Calu3 (cell line): ENCODE results near the gene ANKS1B. TPM values are rescaled to one million over a fixed set of nuclear protein-coding genes. Genes with fewer than 3 reads are reported as not detected.

Experiments
- BruUV-seq: library from RNA; stranded (reverse); fragments of 400-500 nt; replicated peaks from 2 replicates; lab custom pipeline; 2021; lab: Mats Ljungman, UMichigan
- CTCF ChIA-PET: fragments of 300-600 bp; sonication (Branson Sonifier 250); formaldehyde crosslinking; loops from one replicate; lab custom pipeline; 2022; ENCODE audit warnings: antibody characterized with exemption; lab: Charles Lee
- DNase-seq: peaks from one replicate; pipeline ENCODE4 v3.0.0; 2022
- H3K27ac Mint-ChIP-seq: one replicate; pipeline ENCODE4 v1.8.0; 2022; ENCODE audit warnings: mixed read lengths; ENCODE audit not compliant: unreplicated experiment
- H3K27me3 Mint-ChIP-seq: one replicate; pipeline ENCODE4 v1.8.0; 2022; ENCODE audit warnings: mixed read lengths; ENCODE audit not compliant: unreplicated experiment
- H3K36me3 Mint-ChIP-seq: one replicate; pipeline ENCODE4 v1.8.0; 2022; ENCODE audit warnings: mild to moderate bottlenecking, moderate library complexity, mixed read lengths; ENCODE audit not compliant: insufficient read depth, unreplicated experiment
- H3K4me1 Mint-ChIP-seq: one replicate; pipeline ENCODE4 v1.8.0; 2022; ENCODE audit warnings: mild to moderate bottlenecking, low read depth, mixed read lengths; ENCODE audit not compliant: unreplicated experiment
- H3K4me3 Mint-ChIP-seq: one replicate; pipeline ENCODE4 v1.8.0; 2022; ENCODE audit warnings: mild to moderate bottlenecking, low read depth, moderate library complexity, mixed read lengths; ENCODE audit not compliant: unreplicated experiment
- H3K9me3 Mint-ChIP-seq: one replicate; pipeline ENCODE4 v1.8.0; 2022; ENCODE audit warnings: low read depth, mixed read lengths; ENCODE audit not compliant: unreplicated experiment
- intact Hi-C: fragments of 100-400 bp; cut with micrococcal nuclease; formaldehyde crosslinking; loops from one replicate; pipeline ENCODE4 v1.10.0; 2022; ENCODE audit not compliant: unreplicated experiment
- total RNA-seq: library from RNA; stranded (reverse); gene quantifications from 2 replicates; pipeline ENCODE4 v1.2.3, GENCODE V29; 2022
- TF ChIP-seq, protein P1 (sequence below): fragments of 200-600 bp; IDR thresholded peaks from one replicate; pipeline ENCODE4 v1.8.0; 2022; ENCODE audit warnings: antibody characterized with exemption; ENCODE audit not compliant: unreplicated experiment

ANKS1B gene
- total RNA-seq, 1 experiment from 2014 or later, result 1.7 TPM

DNA sequence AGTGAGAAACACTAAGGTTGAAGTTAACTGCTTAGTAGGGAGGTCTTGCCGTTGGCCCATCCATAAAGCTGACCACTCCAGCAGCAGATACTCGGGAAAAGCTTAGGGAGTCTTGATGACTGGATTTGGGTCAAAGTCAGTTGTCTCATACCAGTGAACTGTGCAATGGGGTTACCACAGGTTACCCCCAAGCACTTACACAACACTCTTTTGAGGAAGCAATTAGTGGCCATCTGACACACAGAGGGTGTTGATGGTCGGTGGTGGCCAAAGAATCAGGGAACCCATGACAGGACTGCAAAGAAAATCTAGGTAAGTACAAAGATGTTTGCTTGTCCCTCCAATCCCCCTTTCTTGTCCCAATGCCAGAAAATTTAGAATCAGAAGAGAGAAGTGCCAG is 929.4 kb downstream of the ANKS1B start:
- no peaks in the 10 kb centered on the region for H3K4me1 Mint-ChIP-seq
- CTCF ChIA-PET, result no interaction called here
- no peak for DNase-seq
- no TSS peak for BruUV-seq
- no peaks in the 10 kb centered on the region for H3K9me3 Mint-ChIP-seq
- intact Hi-C loops, result no loop called here
- H3K27me3 Mint-ChIP-seq, result no peaks in the 10 kb centered on the region
- no peak overlapping the region for H3K27ac Mint-ChIP-seq
- TF ChIP-seq, protein P1, sequence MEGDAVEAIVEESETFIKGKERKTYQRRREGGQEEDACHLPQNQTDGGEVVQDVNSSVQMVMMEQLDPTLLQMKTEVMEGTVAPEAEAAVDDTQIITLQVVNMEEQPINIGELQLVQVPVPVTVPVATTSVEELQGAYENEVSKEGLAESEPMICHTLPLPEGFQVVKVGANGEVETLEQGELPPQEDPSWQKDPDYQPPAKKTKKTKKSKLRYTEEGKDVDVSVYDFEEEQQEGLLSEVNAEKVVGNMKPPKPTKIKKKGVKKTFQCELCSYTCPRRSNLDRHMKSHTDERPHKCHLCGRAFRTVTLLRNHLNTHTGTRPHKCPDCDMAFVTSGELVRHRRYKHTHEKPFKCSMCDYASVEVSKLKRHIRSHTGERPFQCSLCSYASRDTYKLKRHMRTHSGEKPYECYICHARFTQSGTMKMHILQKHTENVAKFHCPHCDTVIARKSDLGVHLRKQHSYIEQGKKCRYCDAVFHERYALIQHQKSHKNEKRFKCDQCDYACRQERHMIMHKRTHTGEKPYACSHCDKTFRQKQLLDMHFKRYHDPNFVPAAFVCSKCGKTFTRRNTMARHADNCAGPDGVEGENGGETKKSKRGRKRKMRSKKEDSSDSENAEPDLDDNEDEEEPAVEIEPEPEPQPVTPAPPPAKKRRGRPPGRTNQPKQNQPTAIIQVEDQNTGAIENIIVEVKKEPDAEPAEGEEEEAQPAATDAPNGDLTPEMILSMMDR, result no peak
- no peak overlapping the region for H3K4me3 Mint-ChIP-seq
- H3K36me3 Mint-ChIP-seq, result no peaks in the 10 kb centered on the region

DNA sequence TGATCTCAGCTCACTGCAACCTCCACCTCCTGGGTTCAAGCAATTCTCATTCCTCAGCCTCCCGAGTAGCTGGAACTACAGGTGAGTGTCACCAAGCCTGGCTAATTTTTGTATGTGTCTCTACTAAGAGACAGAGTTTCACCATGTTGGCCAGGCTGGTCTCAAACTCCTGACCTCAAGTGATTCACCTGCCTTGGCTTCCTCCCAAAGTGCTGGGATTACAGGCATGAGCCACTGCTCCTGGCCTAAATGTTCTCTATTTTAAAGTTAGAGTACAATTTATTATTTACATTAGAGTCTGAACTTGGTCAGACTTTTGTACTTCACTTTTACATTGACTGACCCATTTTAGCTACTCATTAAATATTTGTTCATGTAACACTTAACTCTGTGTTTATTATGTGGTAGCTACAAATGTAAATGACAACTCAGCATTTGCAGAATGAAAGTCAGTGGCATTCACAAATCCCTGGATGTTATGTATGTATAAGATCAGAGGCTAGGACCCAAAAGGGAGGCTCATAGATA is 930.1 kb downstream of the ANKS1B start:
- H3K36me3 Mint-ChIP-seq, result no peaks in the 10 kb centered on the region
- BruUV-seq, result no TSS peak
- H3K9me3 Mint-ChIP-seq, result no peaks in the 10 kb centered on the region
- intact Hi-C loops, result no loop called here
- no peaks in the 10 kb centered on the region for H3K27me3 Mint-ChIP-seq
- DNase-seq, result no peak
- H3K4me3 Mint-ChIP-seq, result no peak overlapping the region
- CTCF ChIA-PET, result no interaction called here
- H3K4me1 Mint-ChIP-seq, result no peaks in the 10 kb centered on the region
- TF ChIP-seq, protein P1, result no peak
- no peak overlapping the region for H3K27ac Mint-ChIP-seq

DNA sequence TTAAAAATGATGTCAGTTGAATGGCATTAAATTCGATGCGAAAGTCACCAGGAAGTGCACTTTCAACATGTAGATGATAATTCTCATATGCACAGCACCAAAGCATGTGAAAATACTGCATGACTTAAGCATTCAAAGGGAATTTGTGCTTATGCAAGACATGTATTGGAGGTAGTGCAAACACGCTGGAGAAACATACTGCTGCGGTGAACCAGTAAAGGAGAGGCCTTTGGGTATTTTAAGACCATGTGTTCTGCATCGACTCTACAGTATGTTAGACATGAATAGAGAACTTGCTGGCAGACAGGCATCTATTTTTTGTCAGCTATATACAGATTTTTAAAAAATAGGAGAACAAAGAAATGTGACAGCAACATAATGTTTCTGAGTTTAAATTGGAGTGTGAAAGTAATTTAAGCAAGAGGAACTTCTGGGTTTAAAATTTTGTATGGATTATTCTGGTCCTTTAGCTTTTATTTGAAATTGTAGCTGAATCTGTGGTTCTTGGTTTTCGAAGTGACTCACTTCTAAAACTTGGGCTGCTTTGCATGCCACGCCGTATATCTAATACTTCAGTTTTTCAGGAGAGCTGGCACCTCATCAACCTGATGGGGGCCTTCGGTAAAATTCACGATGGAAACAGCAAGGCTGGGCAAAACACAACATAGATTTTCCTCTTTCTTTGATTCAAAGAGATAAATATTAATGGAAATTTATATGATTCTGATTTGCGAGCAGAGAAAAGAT is 930.9 kb downstream of the ANKS1B start:
- intact Hi-C loops, result no loop called here

DNA sequence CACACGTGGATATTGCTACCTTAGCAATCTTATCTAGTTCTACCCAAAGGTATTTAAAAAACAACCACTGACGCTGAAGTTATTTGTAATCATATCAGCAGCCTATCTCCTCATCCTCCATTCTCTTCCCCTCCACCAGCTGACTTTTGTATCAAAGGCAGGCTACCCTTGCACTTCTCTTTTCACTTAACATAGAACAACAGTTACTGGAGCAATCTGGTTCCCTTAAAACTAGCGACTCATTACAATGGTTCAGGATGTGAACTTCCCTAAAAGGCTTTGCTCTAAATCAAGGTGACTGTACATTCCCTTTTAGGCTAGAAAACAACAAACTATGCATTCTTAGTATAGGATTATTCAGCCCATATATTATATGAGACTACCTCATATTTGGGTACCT is 935.0 kb downstream of the ANKS1B start:
- H3K27ac Mint-ChIP-seq, result no peak overlapping the region
- no peaks in the 10 kb centered on the region for H3K36me3 Mint-ChIP-seq
- CTCF ChIA-PET, result no interaction called here
- intact Hi-C loops, result no loop called here
- no peaks in the 10 kb centered on the region for H3K4me1 Mint-ChIP-seq
- H3K4me3 Mint-ChIP-seq, result no peak overlapping the region
- no TSS peak for BruUV-seq
- H3K27me3 Mint-ChIP-seq, result no peaks in the 10 kb centered on the region
- TF ChIP-seq, protein P1, result no peak
- H3K9me3 Mint-ChIP-seq, result peaks cover 4% of the 10 kb centered on the region
- no peak for DNase-seq

More for the DNA sequence above, 930.9 kb downstream of the ANKS1B start:
- no peaks in the 10 kb centered on the region for H3K36me3 Mint-ChIP-seq
- BruUV-seq, result no TSS peak
- H3K27me3 Mint-ChIP-seq, result no peaks in the 10 kb centered on the region
- H3K9me3 Mint-ChIP-seq, result no peaks in the 10 kb centered on the region
- H3K27ac Mint-ChIP-seq, result no peak overlapping the region
- TF ChIP-seq, protein P1, result no peak
- CTCF ChIA-PET, result no interaction called here
- DNase-seq, result no peak
- H3K4me3 Mint-ChIP-seq, result no peak overlapping the region
- H3K4me1 Mint-ChIP-seq, result no peaks in the 10 kb centered on the region
